Activated CD4-positive, alpha-beta T cell treated with anti-CD3 and anti-CD28 coated beads, Interleukin-2, amount 10 ng/mL, durations not matched to agents 7 days and 5 days (primary cell): ENCODE data around the gene LRRC43. TPM values are rescaled to one million over a fixed set of nuclear protein-coding genes. Genes with fewer than 3 reads are reported as not detected.

Source experiments
- CTCF ChIA-PET: fragments of 350-600 bp; sonication (Branson Sonifier 250); formaldehyde crosslinking; loops from one replicate; lab custom pipeline; 2021; ENCODE audit warnings: antibody characterized with exemption; lab: Charles Lee
- POLR2A ChIA-PET: fragments of 350-600 bp; sonication (Branson Sonifier 250); formaldehyde crosslinking; loops from one replicate; lab custom pipeline; 2021; ENCODE audit warnings: antibody characterized with exemption; lab: Charles Lee
- DNase-seq: peaks from one replicate; pipeline ENCODE4 v3.0.0-alpha.2; 2020
- H3K27ac Mint-ChIP-seq: one replicate; pipeline ENCODE4 v1.8.0; 2021; ENCODE audit warnings: mild to moderate bottlenecking, moderate library complexity, mixed read lengths
- H3K27me3 Mint-ChIP-seq: one replicate; pipeline ENCODE4 v1.8.0; 2021; ENCODE audit warnings: mixed read lengths
- H3K36me3 Mint-ChIP-seq: one replicate; pipeline ENCODE4 v1.8.0; 2021; ENCODE audit warnings: low read depth, mixed read lengths
- H3K4me1 Mint-ChIP-seq: one replicate; pipeline ENCODE4 v1.8.0; 2021; ENCODE audit warnings: mixed read lengths
- H3K4me3 Mint-ChIP-seq: one replicate; pipeline ENCODE4 v1.8.0; 2021; ENCODE audit warnings: mild to moderate bottlenecking, moderate library complexity, mixed read lengths
- H3K9me3 Mint-ChIP-seq: one replicate; pipeline ENCODE4 v1.8.0; 2021; ENCODE audit warnings: mixed read lengths
- total RNA-seq, 2 experiments: library from RNA; stranded (reverse); gene quantifications; one replicate each; pipeline ENCODE4 v1.2.3, GENCODE V29; 2021

LRRC43 gene
- total RNA-seq, 2 experiments from 2014 or later, result not detected

DNA sequence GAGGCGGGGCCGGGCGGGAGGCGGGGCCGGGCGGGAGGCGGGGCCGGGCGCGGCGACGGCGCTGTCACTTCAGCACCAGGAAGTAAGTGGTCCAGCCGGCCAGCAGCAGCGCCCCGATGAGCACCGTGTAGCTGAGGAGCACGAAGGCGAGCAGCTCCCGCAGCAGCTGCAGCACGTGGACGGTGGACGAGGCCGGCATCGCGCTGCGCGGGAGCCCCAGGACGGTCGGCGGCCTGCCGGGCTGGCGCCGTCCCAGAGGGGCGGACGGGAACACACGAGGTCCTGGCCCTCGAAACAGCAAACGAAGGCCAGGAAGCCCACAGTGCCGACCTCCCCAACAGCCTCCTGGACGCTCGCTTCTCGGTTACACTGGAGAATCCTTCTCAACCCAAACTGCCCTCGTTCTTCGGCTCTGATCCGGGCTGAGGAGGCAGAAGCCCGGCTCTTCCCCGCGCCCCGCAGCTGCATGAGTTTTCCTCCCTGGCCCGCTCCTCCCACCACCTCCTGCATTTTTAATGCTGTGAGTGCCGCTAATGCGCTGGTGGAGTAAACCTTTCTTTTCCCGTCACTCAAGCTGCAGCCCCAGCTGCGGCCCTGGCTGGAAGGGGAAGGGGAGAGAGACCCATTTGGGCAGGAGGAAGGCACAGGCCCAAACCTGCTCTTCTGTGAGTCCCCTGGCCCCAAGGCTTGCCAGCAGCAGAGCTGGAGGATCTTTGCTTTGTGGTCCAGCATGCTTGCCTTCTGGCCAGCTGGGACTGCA is 43.6 kb downstream of the LRRC43 start:
- CTCF ChIA-PET, result interaction anchor here (0.7 to 2.8 kb wide), 11 partner anchors 9 to 172 kb away, joined by 3 to 12 read pairs (median 4); no protein-coding TSS in a partner anchor
- POLR2A ChIA-PET, result interaction anchor here (1.0 kb wide), 1 partner anchor 274 kb away, joined by 4 read pairs; the partner anchor contains the start of gene ZCCHC8
- H3K9me3 Mint-ChIP-seq, result no peaks in the 10 kb centered on the region
- H3K36me3 Mint-ChIP-seq, result peaks cover 26% of the 10 kb centered on the region
- H3K27ac Mint-ChIP-seq, result no peak overlapping the region
- H3K4me3 Mint-ChIP-seq, result peak overlapping the region; percentile 92
- H3K27me3 Mint-ChIP-seq, result no peaks in the 10 kb centered on the region
- no peak for DNase-seq
- H3K4me1 Mint-ChIP-seq, result peaks cover 40% of the 10 kb centered on the region

GRCh38 chr12:122227341-122227740 is 44.4 kb downstream of the LRRC43 start:
- peaks cover 27% of the 10 kb centered on the region for H3K36me3 Mint-ChIP-seq
- CTCF ChIA-PET, result interaction anchor here (0.7 to 2.8 kb wide), 8 partner anchors 10 to 78 kb away, joined by 3 to 12 read pairs (median 3); no protein-coding TSS in a partner anchor
- H3K9me3 Mint-ChIP-seq, result no peaks in the 10 kb centered on the region
- POLR2A ChIA-PET, result no interaction called here
- H3K4me1 Mint-ChIP-seq, result peaks cover 40% of the 10 kb centered on the region
- H3K27me3 Mint-ChIP-seq, result no peaks in the 10 kb centered on the region
- H3K27ac Mint-ChIP-seq, result peak overlapping the region; percentile 37
- DNase-seq, result peak; percentile 30
- H3K4me3 Mint-ChIP-seq, result peak overlapping the region; percentile 72

DNA sequence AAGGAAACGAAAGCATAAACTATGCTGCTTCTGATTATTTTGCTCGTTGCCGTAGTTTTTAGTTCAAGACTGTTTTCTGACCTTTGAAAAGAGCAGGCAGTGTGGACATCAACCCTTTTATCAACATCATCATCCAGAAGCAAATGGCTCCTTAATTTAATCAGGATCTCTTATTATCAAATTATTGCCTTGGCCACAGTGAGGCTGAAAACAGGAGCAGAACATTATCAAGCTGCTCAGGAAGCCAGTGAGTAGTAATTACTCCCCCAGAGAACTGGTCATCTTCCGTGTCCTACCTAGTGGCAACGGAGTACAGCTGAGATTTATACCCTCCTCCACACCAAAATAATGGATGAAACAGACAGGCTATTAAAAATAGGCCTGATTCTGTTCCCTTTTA is 45.2 kb downstream of the LRRC43 start:
- H3K27me3 Mint-ChIP-seq, result no peaks in the 10 kb centered on the region
- peak overlapping the region; percentile 37 for H3K27ac Mint-ChIP-seq
- ChIA-PET CTCF (interaction anchor here (1.0 to 1.4 kb wide), 4 partner anchors 11 to 77 kb away, joined by 3 to 6 read pairs (median 3); no protein-coding TSS in a partner anchor), POLR2A (no interaction called here)
- no peaks in the 10 kb centered on the region for H3K9me3 Mint-ChIP-seq
- DNase-seq, result no peak
- peak overlapping the region; percentile 23 for H3K4me3 Mint-ChIP-seq
- peaks cover 22% of the 10 kb centered on the region for H3K36me3 Mint-ChIP-seq
- peaks cover 37% of the 10 kb centered on the region for H3K4me1 Mint-ChIP-seq

DNA sequence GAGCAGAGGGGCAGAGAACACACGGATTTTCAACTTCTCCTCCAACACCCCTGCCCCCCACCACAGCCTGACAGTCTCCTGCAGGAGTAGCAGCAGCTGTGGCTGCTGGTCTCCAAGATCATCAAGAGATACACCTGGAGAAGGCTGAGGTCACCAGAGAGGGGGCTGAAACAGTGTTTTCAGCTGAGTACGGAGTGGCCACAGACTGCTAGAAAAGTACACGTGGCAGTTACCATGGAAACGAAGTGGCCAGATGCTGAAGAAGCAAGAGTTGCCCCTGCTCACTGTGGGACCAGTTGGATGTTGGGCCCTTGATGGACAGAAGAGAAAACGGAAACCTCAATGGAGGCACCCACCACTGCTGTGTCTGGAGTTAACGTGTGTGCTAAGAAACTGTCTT is 47.9 kb downstream of the LRRC43 start:
- peaks cover 18% of the 10 kb centered on the region for H3K36me3 Mint-ChIP-seq
- DNase-seq, result no peak
- ChIA-PET CTCF (interaction anchor here (2.1 kb wide), 1 partner anchor 14 kb away, joined by 10 read pairs; no protein-coding TSS in a partner anchor), POLR2A (interaction anchor here (0.6 kb wide), 1 partner anchor 295 kb away, joined by 3 read pairs; no protein-coding TSS in a partner anchor)
- H3K4me3 Mint-ChIP-seq, result no peak overlapping the region
- H3K27me3 Mint-ChIP-seq, result no peaks in the 10 kb centered on the region
- no peaks in the 10 kb centered on the region for H3K9me3 Mint-ChIP-seq
- no peak overlapping the region for H3K27ac Mint-ChIP-seq
- H3K4me1 Mint-ChIP-seq, result peaks cover 20% of the 10 kb centered on the region

- ChIA-PET POLR2A (no interaction called here), CTCF (interaction anchor here (0.6 to 2.1 kb wide), 3 partner anchors 12 to 259 kb away, joined by 3 to 10 read pairs (median 4); no protein-coding TSS in a partner anchor)
- Mint-ChIP-seq H3K4me1 (peaks cover 9% of the 10 kb centered on the region), H3K27ac (no peak overlapping the region), H3K27me3 (no peaks in the 10 kb centered on the region), H3K9me3 (no peaks in the 10 kb centered on the region), H3K36me3 (peaks cover 22% of the 10 kb centered on the region), H3K4me3 (no peak overlapping the region)
- DNase-seq, result no peak
These were observed 49.8 kb downstream of the LRRC43 start for GRCh38 chr12:122232691-122233090.

- Mint-ChIP-seq H3K36me3 (peaks cover 35% of the 10 kb centered on the region), H3K27me3 (no peaks in the 10 kb centered on the region), H3K9me3 (no peaks in the 10 kb centered on the region), H3K4me1 (peaks cover 2% of the 10 kb centered on the region), H3K4me3 (no peak overlapping the region), H3K27ac (no peak overlapping the region)
- ChIA-PET POLR2A (no interaction called here), CTCF (interaction anchor here (0.7 to 1.1 kb wide), 2 partner anchors 22 to 229 kb away, joined by 3 to 5 read pairs; no protein-coding TSS in a partner anchor)
- DNase-seq, result no peak
These were observed 52.8 kb downstream of the LRRC43 start for GRCh38 chr12:122235741-122236140.

DNA sequence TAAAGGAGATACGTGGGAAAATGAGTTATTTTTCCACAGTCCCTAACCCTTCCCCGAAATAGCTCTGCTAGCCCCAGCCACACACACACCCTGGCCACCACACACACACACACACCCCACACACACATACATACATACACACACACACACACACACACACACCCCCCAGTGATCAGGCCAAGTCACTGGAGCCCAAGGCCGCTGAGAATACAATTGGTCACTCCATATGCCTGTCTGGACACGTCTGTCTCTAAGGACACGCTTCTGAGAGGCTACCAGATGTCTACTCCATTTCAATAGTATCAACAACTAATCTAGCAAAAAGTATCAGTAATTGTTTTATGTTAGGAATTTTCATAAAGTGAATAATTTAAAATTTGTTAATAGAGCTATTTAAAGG is 55.9 kb downstream of the LRRC43 start:
- Mint-ChIP-seq H3K4me1 (peaks cover 5% of the 10 kb centered on the region), H3K27me3 (no peaks in the 10 kb centered on the region), H3K4me3 (no peak overlapping the region), H3K9me3 (no peaks in the 10 kb centered on the region), H3K27ac (no peak overlapping the region), H3K36me3 (peaks cover 31% of the 10 kb centered on the region)
- POLR2A ChIA-PET, result no interaction called here
- CTCF ChIA-PET, result interaction anchor here (0.6 to 2.8 kb wide), 4 partner anchors 13 to 1560 kb away, joined by 3 to 12 read pairs (median 4); partner anchors contain the start of gene DIABLO
- DNase-seq, result no peak

GRCh38 chr12:122243965-122244364 is 61.0 kb downstream of the LRRC43 start:
- ChIA-PET POLR2A (no interaction called here), CTCF (interaction anchor here (0.6 to 2.8 kb wide), 6 partner anchors 9 to 461 kb away, joined by 3 to 10 read pairs (median 5); partner anchors contain the start of gene DIABLO)
- Mint-ChIP-seq H3K9me3 (no peaks in the 10 kb centered on the region), H3K27ac (peak overlapping the region; percentile 89), H3K4me3 (peak overlapping the region; percentile 66), H3K4me1 (peaks cover 25% of the 10 kb centered on the region), H3K27me3 (no peaks in the 10 kb centered on the region), H3K36me3 (peaks cover 24% of the 10 kb centered on the region)
- DNase-seq, result no peak

DNA sequence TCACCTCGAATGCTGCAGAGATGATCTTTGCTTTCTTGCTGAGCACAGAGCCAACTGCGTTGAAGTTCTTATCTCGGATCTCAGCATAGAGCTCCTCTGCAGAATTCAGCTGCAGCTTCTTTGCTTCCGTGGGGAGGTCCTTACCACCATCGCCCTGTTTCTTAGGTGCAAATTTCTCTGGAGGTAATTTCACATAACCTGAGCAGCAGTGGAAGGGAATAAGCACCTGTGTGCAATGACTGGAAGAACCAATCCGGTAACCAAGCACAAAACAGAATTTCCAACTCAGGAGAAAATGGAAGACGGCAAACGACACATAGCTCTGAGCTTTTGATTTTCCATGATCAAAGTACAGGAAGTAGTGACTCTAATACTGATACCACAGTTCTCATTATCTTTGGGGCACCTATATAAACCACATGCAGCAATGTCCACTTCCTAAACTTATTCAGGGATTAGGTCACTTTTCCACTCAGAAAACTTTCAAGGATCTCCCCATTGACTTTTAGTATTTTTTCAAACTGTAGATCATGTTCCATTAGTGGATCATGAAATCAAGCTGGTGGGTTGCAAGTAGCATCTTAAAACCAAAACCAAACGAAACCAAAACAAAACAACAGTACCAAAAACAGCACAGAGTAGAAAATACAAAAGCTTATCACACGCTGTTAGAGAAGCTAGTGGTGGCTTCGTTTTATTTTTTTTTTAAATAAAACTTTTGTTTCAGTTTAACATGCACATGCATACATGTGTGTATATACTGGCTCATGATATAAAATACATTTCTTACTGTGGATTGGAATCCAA is 61.8 kb downstream of the LRRC43 start:
- H3K4me3 Mint-ChIP-seq, result peak overlapping the region; percentile 66
- H3K27me3 Mint-ChIP-seq, result no peaks in the 10 kb centered on the region
- no peaks in the 10 kb centered on the region for H3K9me3 Mint-ChIP-seq
- DNase-seq, result peak; percentile 21
- peaks cover 25% of the 10 kb centered on the region for H3K4me1 Mint-ChIP-seq
- peaks cover 29% of the 10 kb centered on the region for H3K36me3 Mint-ChIP-seq
- POLR2A ChIA-PET, result interaction anchor here (0.6 kb wide), 1 partner anchor 474 kb away, joined by 3 read pairs; no protein-coding TSS in a partner anchor
- H3K27ac Mint-ChIP-seq, result peak overlapping the region; percentile 89
- CTCF ChIA-PET, result interaction anchor here (0.5 to 2.8 kb wide), 13 partner anchors 9 to 174 kb away, joined by 3 to 10 read pairs (median 4); partner anchors contain the start of gene DIABLO

- no peak for DNase-seq
- peak overlapping the region; percentile 89 for H3K27ac Mint-ChIP-seq
- H3K9me3 Mint-ChIP-seq, result no peaks in the 10 kb centered on the region
- H3K36me3 Mint-ChIP-seq, result peaks cover 24% of the 10 kb centered on the region
- ChIA-PET CTCF (interaction anchor here (0.7 to 2.8 kb wide), 11 partner anchors 8 to 276 kb away, joined by 3 to 10 read pairs (median 5); partner anchors contain the start of gene DIABLO), POLR2A (no interaction called here)
- H3K27me3 Mint-ChIP-seq, result no peaks in the 10 kb centered on the region
- H3K4me1 Mint-ChIP-seq, result peaks cover 25% of the 10 kb centered on the region
- H3K4me3 Mint-ChIP-seq, result peak overlapping the region; percentile 43
These were observed 62.6 kb downstream of the LRRC43 start for GRCh38 chr12:122245553-122245952.

DNA sequence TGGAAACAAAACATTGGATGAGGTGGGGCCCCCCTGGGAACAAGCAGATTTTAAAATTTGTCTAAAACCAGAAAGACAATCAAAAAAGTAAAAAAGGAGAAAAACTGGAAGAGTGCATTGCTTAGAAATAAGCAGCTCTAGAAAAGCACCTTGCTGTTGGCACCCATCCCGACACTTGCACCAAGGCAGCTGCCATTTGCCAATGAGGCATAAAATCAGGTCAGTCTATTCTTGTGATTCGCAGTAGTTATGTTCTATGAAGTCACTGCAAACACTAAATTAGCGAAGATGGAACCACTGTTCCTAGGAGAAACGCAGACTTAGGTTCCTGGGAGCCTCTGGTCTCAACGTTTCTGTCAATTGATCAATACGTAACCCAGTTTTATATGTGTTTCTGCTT is 67.1 kb downstream of the LRRC43 start:
- Mint-ChIP-seq H3K27ac (no peak overlapping the region), H3K36me3 (peaks cover 18% of the 10 kb centered on the region), H3K9me3 (no peaks in the 10 kb centered on the region), H3K4me3 (no peak overlapping the region), H3K27me3 (no peaks in the 10 kb centered on the region), H3K4me1 (peaks cover 8% of the 10 kb centered on the region)
- DNase-seq, result no peak
- POLR2A ChIA-PET, result no interaction called here
- CTCF ChIA-PET, result interaction anchor here (0.5 kb wide), 1 partner anchor 17 kb away, joined by 3 read pairs; no protein-coding TSS in a partner anchor

- H3K36me3 Mint-ChIP-seq, result peaks cover 20% of the 10 kb centered on the region
- H3K9me3 Mint-ChIP-seq, result no peaks in the 10 kb centered on the region
- ChIA-PET POLR2A (no interaction called here), CTCF (interaction anchor here (0.5 kb wide), 2 partner anchors 16 to 45 kb away, joined by 3 read pairs; no protein-coding TSS in a partner anchor)
- H3K4me1 Mint-ChIP-seq, result peaks cover 8% of the 10 kb centered on the region
- no peak for DNase-seq
- no peaks in the 10 kb centered on the region for H3K27me3 Mint-ChIP-seq
- H3K27ac Mint-ChIP-seq, result no peak overlapping the region
- H3K4me3 Mint-ChIP-seq, result no peak overlapping the region
These were observed 67.6 kb downstream of the LRRC43 start for GRCh38 chr12:122250536-122250935.
